ENCODE results near the gene KDM6A. TPM values are rescaled to one million over a fixed set of nuclear protein-coding genes. Genes with fewer than 3 reads are reported as not detected.

Gene KDM6A
- total and polyA plus RNA-seq, 2 of the 13 experiments (the other 11 are each of a cell fraction or from before 2014, with no cell fraction given), result 16.7 to 18.2 TPM

- TF ChIP-seq ZBTB14 (CRISPR knock-in tag; IDR thresholded peaks at IDR 0.05) (peak; percentile 34; the same call in 1 of the 2 replicates), HMGXB4 (CRISPR knock-in tag; IDR thresholded peaks at IDR 0.05; ENCODE audit: borderline replicate concordance in 1 of 2, low read depth in 1 of 2) (peak; percentile 11 to 14; a peak in 1 of 4 replicates), FOXO1 (CRISPR knock-in tag; IDR thresholded peaks at IDR 0.05) (no peak), ZNF224 (CRISPR knock-in tag; IDR thresholded peaks at IDR 0.05) (no peak), ELK4 (CRISPR knock-in tag; IDR thresholded peaks at IDR 0.05; ENCODE audit: borderline replicate concordance) (no peak), UBTF (CRISPR knock-in tag; IDR thresholded peaks at IDR 0.05) (peak; percentile 69; the same call in 1 of the 2 replicates), BRCA1 (CRISPR knock-in tag; IDR thresholded peaks at IDR 0.05) (no peak), ZNF883 (CRISPR knock-in tag; IDR thresholded peaks at IDR 0.05; ENCODE audit: not compliant biosample characterization) (peak; percentile 23), ZNF75D (CRISPR knock-in tag; IDR thresholded peaks at IDR 0.05; ENCODE audit: borderline replicate concordance) (no peak), NONO (IDR thresholded peaks at IDR 0.05) (no peak), NONO (CRISPR knock-in tag; conservative IDR thresholded peaks at IDR 0.05) (no peak; the same call in 1 of the 2 replicates), SMAD9 (CRISPR knock-in tag; IDR thresholded peaks at IDR 0.05) (no peak), SCMH1 (CRISPR knock-in tag; IDR thresholded peaks at IDR 0.05; ENCODE audit: borderline replicate concordance) (no peak), SP140L (CRISPR knock-in tag; IDR thresholded peaks at IDR 0.05; ENCODE audit: borderline replicate concordance) (no peak), THYN1 (CRISPR knock-in tag; IDR thresholded peaks at IDR 0.05; ENCODE audit: borderline replicate concordance, low read depth) (no peak), HIVEP1 (CRISPR knock-in tag; IDR thresholded peaks at IDR 0.05) (no peak)
Observed at GRCh38 chrX:44871931-44872820, 812 bp upstream of the KDM6A start (continued).
